SK-N-SH (cell line): Measurements from ENCODE around the gene ZNF627. TPM values are rescaled to one million over a fixed set of nuclear protein-coding genes. Genes with fewer than 3 reads are reported as not detected.

Source experiments
- CTCF ChIA-PET: fragments of 300-600, 350-600 bp; formaldehyde crosslinking; extraction: SDS; loops from one replicate; lab custom pipeline; 2021; lab: Yijun Ruan, JAX
- POLR2A ChIA-PET: fragments of 350-600 bp; sonication (Branson Sonifier 250); formaldehyde crosslinking; extraction: SDS; loops from one replicate; lab custom pipeline; 2020; ENCODE audit warnings: antibody characterized with exemption, inconsistent platforms; lab: Yijun Ruan, JAX
- DNase-seq: peaks from one replicate; pipeline ENCODE4 v3.0.0; 2012
- H2AFZ ChIP-seq: fragments of 200-600 bp; sonication (generic); 2 replicates; pipeline ENCODE4 v1.8.1; 2016; ENCODE audit warnings: antibody characterized with exemption, mild to moderate bottlenecking, low read depth
- H3F3A ChIP-seq: fragments of 200-600 bp; sonication (generic); replicated peaks from 2 replicates; pipeline ENCODE3; 2016; ENCODE audit warnings: antibody characterized with exemption, mild to moderate bottlenecking; ENCODE audit not compliant: insufficient read depth
- H3K27ac ChIP-seq, 2 experiments: fragments of 200-500 bp in 1 of 2; fragments of 200-600 bp in 1 of 2; sonication (Bioruptor generic) in 1 of 2; sonication (generic), shearing (Covaris generic) in 1 of 2; 2 replicates each; pipeline versions ENCODE4 v1.5.1 to v1.6.1; 2014 to 2016; ENCODE audit warnings: low read depth in 2 of 2, inconsistent platforms in 1 of 2, low read length in 1 of 2, mild to moderate bottlenecking in 1 of 2, mixed read lengths in 1 of 2
- H3K27me3 ChIP-seq: fragments of 200-600 bp; sonication (generic), shearing (Covaris generic); 2 replicates; pipeline ENCODE4 v1.6.1; 2016; ENCODE audit warnings: mixed run types; ENCODE audit not compliant: insufficient read depth
- H3K36me3 ChIP-seq, 2 experiments: fragments of 200-500 bp in 1 of 2; fragments of 200-600 bp in 1 of 2; sonication (Bioruptor generic) in 1 of 2; sonication (generic) in 1 of 2; replicated peaks in 1 of 2; 2 replicates each; pipeline versions ENCODE3 to v1.5.1; 2014 to 2016; ENCODE audit warnings: low read length in 1 of 2, mild to moderate bottlenecking in 1 of 2; ENCODE audit not compliant: insufficient read depth in 2 of 2, control insufficient read depth in 1 of 2
- H3K4me1 ChIP-seq, 2 experiments: fragments of 200-500 bp in 1 of 2; fragments of 200-600 bp in 1 of 2; sonication (Bioruptor generic) in 1 of 2; sonication (generic), shearing (Covaris generic) in 1 of 2; 2 replicates each; pipeline versions ENCODE4 v1.5.1 to v1.6.1; 2014 to 2016; ENCODE audit warnings: low read depth in 1 of 2, low read length in 1 of 2, mixed run types in 1 of 2; ENCODE audit not compliant: insufficient read depth in 2 of 2, control insufficient read depth in 1 of 2
- H3K4me2 ChIP-seq: fragments of 200-600 bp; sonication (generic), shearing (Covaris generic); 2 replicates; pipeline ENCODE4 v1.6.1; 2017; ENCODE audit warnings: mixed run types
- H3K4me3 ChIP-seq, 2 experiments: fragments of 200-500 bp in 1 of 2; fragments of 200-600 bp in 1 of 2; sonication (Bioruptor generic) in 1 of 2; sonication (generic), shearing (Covaris generic) in 1 of 2; 2 replicates each; pipeline versions ENCODE4 v1.5.1 to v1.8.1; 2014 to 2016; ENCODE audit warnings: low read depth in 2 of 2, inconsistent platforms in 1 of 2, low read length in 1 of 2, mild to moderate bottlenecking in 1 of 2, mixed read lengths in 1 of 2, moderate library complexity in 1 of 2
- H3K79me2 ChIP-seq: fragments of 200-600 bp; sonication (generic); 2 replicates; pipeline ENCODE4 v1.8.1; 2017; ENCODE audit warnings: mild to moderate bottlenecking; ENCODE audit not compliant: insufficient read depth
- H3K9ac ChIP-seq: fragments of 200-600 bp; sonication (generic); 2 replicates; pipeline ENCODE4 v1.6.1; 2017; ENCODE audit warnings: mixed run types
- H3K9me2 ChIP-seq: fragments of 200-600 bp; sonication (generic); 2 replicates; pipeline ENCODE4 v1.6.1; 2017; ENCODE audit warnings: mixed run types
- H3K9me3 ChIP-seq: fragments of 200-600 bp; sonication (generic); 2 replicates; pipeline ENCODE4 v1.6.1; 2017; ENCODE audit warnings: mixed run types, mild to moderate bottlenecking, moderate library complexity
- H4K20me1 ChIP-seq: fragments of 200-600 bp; sonication (generic); 2 replicates; pipeline ENCODE4 v1.6.1; 2017; ENCODE audit warnings: mild to moderate bottlenecking, mixed run types; ENCODE audit not compliant: insufficient read depth
- CHD2 ChIP-seq: fragments of 150-350 bp; IDR thresholded peaks from 2 replicates; pipeline ENCODE4 v1.6.1; 2018; ENCODE audit warnings: low read length; ENCODE audit not compliant: partially characterized antibody
- EP300 ChIP-seq, 2 experiments: IDR thresholded peaks; 2 replicates each; pipeline versions ENCODE4 v1.4.0 to v1.6.1; 2012; ENCODE audit warnings: borderline replicate concordance in 1 of 2, low read depth in 1 of 2, low read length in 1 of 2
- EZH2phosphoT487 ChIP-seq: fragments of 200-600 bp; sonication (generic); IDR thresholded peaks from 2 replicates; pipeline ENCODE4 v1.6.1; 2017; ENCODE audit warnings: low read depth, mixed run types, mild to moderate bottlenecking, antibody characterized with exemption, moderate library complexity, borderline replicate concordance
- GABPA ChIP-seq: IDR thresholded peaks from 2 replicates; pipeline ENCODE4 v1.4.0; 2012; ENCODE audit warnings: low read depth, mild to moderate bottlenecking
- GATA2 ChIP-seq: sonication (generic); formaldehyde crosslinking; IDR thresholded peaks from 2 replicates; pipeline ENCODE4 v1.5.0; 2020; ENCODE audit warnings: mild to moderate bottlenecking, missing genetic modification reagents
- IRF3 ChIP-seq: fragments of 150-350 bp; IDR thresholded peaks from 2 replicates; pipeline ENCODE4 v1.6.1; 2016; ENCODE audit warnings: mild to moderate bottlenecking, low read depth, low read length
- MEF2A ChIP-seq: IDR thresholded peaks from 2 replicates; pipeline ENCODE4 v1.4.0; 2012; ENCODE audit warnings: low read depth, borderline replicate concordance
- NFIC ChIP-seq: IDR thresholded peaks from 2 replicates; pipeline ENCODE4 v1.4.0; 2012; ENCODE audit warnings: borderline replicate concordance
- REST ChIP-seq: IDR thresholded peaks from 2 replicates; pipeline ENCODE4 v1.6.1; 2012; ENCODE audit warnings: mild to moderate bottlenecking, low read depth, low read length, moderate library complexity
- RXRA ChIP-seq: IDR thresholded peaks from 2 replicates; pipeline ENCODE4 v1.4.0; 2012; ENCODE audit warnings: low read depth, mild to moderate bottlenecking, borderline replicate concordance
- TAF1 ChIP-seq: IDR thresholded peaks from 2 replicates; pipeline ENCODE4 v1.6.1; 2012; ENCODE audit warnings: low read depth, mild to moderate bottlenecking, low read length, moderate library complexity, borderline replicate concordance
- TCF12 ChIP-seq: IDR thresholded peaks from 2 replicates; pipeline ENCODE4 v1.4.0; 2012
- YY1 ChIP-seq: IDR thresholded peaks from 2 replicates; pipeline ENCODE4 v1.4.0; 2012; ENCODE audit warnings: low read depth, mild to moderate bottlenecking
- WGBS: methylation state at CpG from one replicate; pipeline ENCODE4 v1.1.6; 2017; ENCODE audit warnings: low lambda C conversion rate; 5-methylcytosine and 5-hydroxymethylcytosine counted together
- polyA plus RNA-seq, 3 experiments: library from polyadenylated mRNA; depleted of rRNA; stranded (reverse); fragments of >200 nt; gene quantifications; 2 replicates each; pipeline ENCODE4 v1.2.3, GENCODE V29; 2012
- TF ChIP-seq, protein P1 (sequence below): fragments of 200-600 bp; sonication (generic); IDR thresholded peaks from 2 replicates; pipeline ENCODE4 v1.6.1; 2017; ENCODE audit warnings: antibody characterized with exemption, mild to moderate bottlenecking, moderate library complexity

ZNF627 gene
- polyA plus RNA-seq, 1 of the 3 experiments (the other 2 are of a cell fraction): 5.8 TPM

GRCh38 chr19:11554160-11554559 lies 43.1 kb upstream of the ZNF627 start:
- Histone ChIP-seq H3K9me3 (no peaks in the 10 kb centered on the region), H3K27me3 (no peaks in the 10 kb centered on the region), H3K9me2 (no peaks in the 10 kb centered on the region), H3K36me3 (peaks cover 3 to 21% of the 10 kb centered on the region in 2 experiments), H3F3A (no peaks in the 10 kb centered on the region), H3K4me1 (peaks cover 5 to 7% of the 10 kb centered on the region in 2 experiments; a peak in 1 of 4 replicates), H3K4me2 (no peak overlapping the region), H3K79me2 (peaks cover 48% of the 10 kb centered on the region), H2AFZ (no peak overlapping the region), H4K20me1 (peaks cover 24% of the 10 kb centered on the region), H3K27ac (no peak overlapping the region), H3K9ac (no peak overlapping the region), H3K4me3 (no peak overlapping the region)
- WGBS: 94% methylated on average over 11 of the region's 12 CpGs
- POLR2A ChIA-PET: no interaction called here
- no peak for DNase-seq
- no peak for TF ChIP-seq YY1
- no peak for TF ChIP-seq CHD2
- TF ChIP-seq, protein P1, sequence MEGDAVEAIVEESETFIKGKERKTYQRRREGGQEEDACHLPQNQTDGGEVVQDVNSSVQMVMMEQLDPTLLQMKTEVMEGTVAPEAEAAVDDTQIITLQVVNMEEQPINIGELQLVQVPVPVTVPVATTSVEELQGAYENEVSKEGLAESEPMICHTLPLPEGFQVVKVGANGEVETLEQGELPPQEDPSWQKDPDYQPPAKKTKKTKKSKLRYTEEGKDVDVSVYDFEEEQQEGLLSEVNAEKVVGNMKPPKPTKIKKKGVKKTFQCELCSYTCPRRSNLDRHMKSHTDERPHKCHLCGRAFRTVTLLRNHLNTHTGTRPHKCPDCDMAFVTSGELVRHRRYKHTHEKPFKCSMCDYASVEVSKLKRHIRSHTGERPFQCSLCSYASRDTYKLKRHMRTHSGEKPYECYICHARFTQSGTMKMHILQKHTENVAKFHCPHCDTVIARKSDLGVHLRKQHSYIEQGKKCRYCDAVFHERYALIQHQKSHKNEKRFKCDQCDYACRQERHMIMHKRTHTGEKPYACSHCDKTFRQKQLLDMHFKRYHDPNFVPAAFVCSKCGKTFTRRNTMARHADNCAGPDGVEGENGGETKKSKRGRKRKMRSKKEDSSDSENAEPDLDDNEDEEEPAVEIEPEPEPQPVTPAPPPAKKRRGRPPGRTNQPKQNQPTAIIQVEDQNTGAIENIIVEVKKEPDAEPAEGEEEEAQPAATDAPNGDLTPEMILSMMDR: no peak
- TF ChIP-seq NFIC: no peak
- no peak for TF ChIP-seq RXRA
- TF ChIP-seq GABPA: no peak
- TF ChIP-seq IRF3: no peak
- TF ChIP-seq MEF2A: no peak
- TF ChIP-seq GATA2 (CRISPR knock-in tag): no peak
- no peak for TF ChIP-seq EP300 (IDR thresholded peaks at IDR 0.05; ENCODE audit: borderline replicate concordance in 1 of 2, low read depth in 1 of 2, low read length in 1 of 2)
- no peak for TF ChIP-seq EZH2phosphoT487
- TF ChIP-seq TAF1: no peak
- TF ChIP-seq REST: no peak
- no peak for TF ChIP-seq TCF12
- CTCF ChIA-PET: interaction anchor here (0.8 kb wide), 1 partner anchor 57 kb away, joined by 3 read pairs; no protein-coding TSS in a partner anchor
